ENCODE measurements around the gene VSIG4. TPM values are rescaled to one million over a fixed set of nuclear protein-coding genes. Genes with fewer than 3 reads are reported as not detected.

Gene VSIG4
- total and polyA plus RNA-seq, 2 of the 8 experiments (the other 6 are each of a cell fraction or from before 2014, with no cell fraction given) = not detected

- no peak overlapping the region for H3K4me2 ChIP-seq (ENCODE audit: insufficient read depth in 1 of 2, low read depth in 2 of 2, low read length in 2 of 2)
- POLR2A ChIA-PET (ENCODE audit: partially characterized antibody) = no interaction called here
- H3K4ac ChIP-seq (replicated peaks; ENCODE audit: insufficient read length, low read depth, low read length) = no peak overlapping the region
- no peak overlapping the region for H3K18ac ChIP-seq (ENCODE audit: extremely low read depth, low read length)
- FAIRE-seq (no peak), DNase-seq (ENCODE audit: low read depth in 1 of 2, low spot score in 2 of 2) (no peak)
- no peaks in the 10 kb centered on the region for H3K27me3 ChIP-seq (replicated peaks in 1 of 4; ENCODE audit: control insufficient read depth in 3 of 4, extremely low read depth in 1 of 4, insufficient read depth in 3 of 4, low read length in 3 of 4)
- H3K9me3 ChIP-seq (ENCODE audit: insufficient read depth in 2 of 2, low read depth in 1 of 2, low read length in 1 of 2) = peaks cover 0 to 31% of the 10 kb centered on the region in 2 experiments; a peak in 1 of 4 replicates
- no peak overlapping the region for H2BK15ac ChIP-seq (ENCODE audit: low read length)
- H2BK5ac ChIP-seq (ENCODE audit: low read depth, low read length) = no peak overlapping the region
- no peaks in the 10 kb centered on the region for H3K36me3 ChIP-seq (ENCODE audit: control insufficient read depth in 2 of 4, insufficient read depth in 4 of 4, low read length in 3 of 4)
- no peak overlapping the region for H3K56ac ChIP-seq (replicated peaks; ENCODE audit: insufficient read length, low read depth, low read length)
- TF ChIP-seq TEAD4 (IDR thresholded peaks at IDR 0.05; ENCODE audit: low read depth, low read length) = no peak
- TF ChIP-seq CREB1 (IDR thresholded peaks at IDR 0.05) = no peak
- TF ChIP-seq BCL11A (IDR thresholded peaks at IDR 0.05; ENCODE audit: low read depth in 2 of 2, low read length in 2 of 2) = no peak
- TF ChIP-seq GABPA (IDR thresholded peaks at IDR 0.05; ENCODE audit: borderline replicate concordance, insufficient read depth, low read length) = no peak
- no peak for TF ChIP-seq RXRA (IDR thresholded peaks at IDR 0.05; ENCODE audit: insufficient read depth, low read depth, low read length)
- no peak for TF ChIP-seq POLR2AphosphoS5 (IDR thresholded peaks at IDR 0.05; ENCODE audit: low read depth, low read length)
- TF ChIP-seq ZNF274 (IDR thresholded peaks at IDR 0.05; ENCODE audit: borderline replicate concordance, extremely low read depth, low read length) = no peak
- TF ChIP-seq ASH2L (IDR thresholded peaks at IDR 0.05; ENCODE audit: low read length) = no peak
- no peak for TF ChIP-seq EP300 (IDR thresholded peaks at IDR 0.05; ENCODE audit: borderline replicate concordance in 1 of 2, low read depth in 2 of 2, low read length in 2 of 2)
- no peak for TF ChIP-seq RAD21 (IDR thresholded peaks at IDR 0.05 in 1 of 2, conservative IDR thresholded peaks at IDR 0.05 in 1 of 2; ENCODE audit: low read depth in 2 of 2, low read length in 2 of 2)
- no peak for TF ChIP-seq HDAC6 (IDR thresholded peaks at IDR 0.05; ENCODE audit: low read depth, low read length)
- TF ChIP-seq CHD1 (IDR thresholded peaks at IDR 0.05; ENCODE audit: low read depth, low read length) = no peak
- TF ChIP-seq BACH1 (IDR thresholded peaks at IDR 0.05; ENCODE audit: low read length) = no peak
- H3K4me3 ChIP-seq (ENCODE audit: extremely low read depth in 1 of 4, insufficient read depth in 2 of 4, low read depth in 3 of 4, low read length in 4 of 4) = no peak overlapping the region
- CTCF ChIA-PET (ENCODE audit: partially characterized antibody) = interaction anchor here (0.8 to 1.0 kb wide), 2 partner anchors 8 to 708 kb away, joined by 3 read pairs; no protein-coding TSS in a partner anchor
- no peak overlapping the region for H4K8ac ChIP-seq (ENCODE audit: extremely low read depth, insufficient read depth, low read length)
- H3K23ac ChIP-seq (ENCODE audit: insufficient read length) = no peak overlapping the region
- H4K20me1 ChIP-seq (replicated peaks in 1 of 2; ENCODE audit: control insufficient read depth in 1 of 2, insufficient read depth in 2 of 2, low read length in 2 of 2) = no peaks in the 10 kb centered on the region
- WGBS, 2 experiments (ENCODE audit: extremely low coverage in 1 of 2, insufficient coverage in 1 of 2, insufficient read length in 1 of 2, insufficient replicate concordance in 2 of 2, low coverage in 1 of 2, low lambda C conversion rate in 2 of 2, missing lambda C conversion rate in 1 of 2) = 68% methylated on average over 2 of the region's 2 CpGs; no CpG with 5 or more reads in 1 of the 2 experiments
- no peaks in the 10 kb centered on the region; a peak in 2 of 7 replicates for H3K4me1 ChIP-seq (replicated peaks in 1 of 4; ENCODE audit: control insufficient read depth in 3 of 4, insufficient read depth in 4 of 4, low read length in 3 of 4)
- H2BK20ac ChIP-seq (ENCODE audit: low read length) = no peak overlapping the region
- H3K14ac ChIP-seq (ENCODE audit: insufficient read length) = no peak overlapping the region
- H3K9ac ChIP-seq (replicated peaks in 1 of 4; ENCODE audit: extremely low read depth in 1 of 4, low read depth in 3 of 4, low read length in 3 of 4) = no peak overlapping the region
- H3K27ac ChIP-seq (ENCODE audit: low read depth, low read length) = no peak overlapping the region
- H3K79me1 ChIP-seq (ENCODE audit: low read depth, low read length) = no peaks in the 10 kb centered on the region
- H2BK12ac ChIP-seq (ENCODE audit: low read depth, low read length) = no peak overlapping the region
- no peak overlapping the region for H2AK5ac ChIP-seq (ENCODE audit: low read depth, low read length)
- no peaks in the 10 kb centered on the region for H3K23me2 ChIP-seq (ENCODE audit: low read depth, low read length)
- no peak overlapping the region for H4K5ac ChIP-seq (ENCODE audit: insufficient read length, low read depth, low read length)
- H4K91ac ChIP-seq (replicated peaks; ENCODE audit: insufficient read length, low read length) = no peak overlapping the region
- H2AFZ ChIP-seq (ENCODE audit: low read length) = no peak overlapping the region
- no peak overlapping the region for H2BK120ac ChIP-seq (replicated peaks; ENCODE audit: low read depth, low read length)
- H3K79me2 ChIP-seq (ENCODE audit: control insufficient read depth in 1 of 2, insufficient read depth in 2 of 2, low read length in 2 of 2) = no peaks in the 10 kb centered on the region
Observed at GRCh38 chrX:66019974-66020373, 19.9 kb downstream of the VSIG4 start.

All from H1 (cell line).